Measurements from ENCODE around the gene GRK4.
"Not testable (repeated sequence)": the region's sequence is repeated elsewhere in the genome, so short reads cannot be mapped to it uniquely, and the experiment has no call there.

The GRK4 gene

DNA sequence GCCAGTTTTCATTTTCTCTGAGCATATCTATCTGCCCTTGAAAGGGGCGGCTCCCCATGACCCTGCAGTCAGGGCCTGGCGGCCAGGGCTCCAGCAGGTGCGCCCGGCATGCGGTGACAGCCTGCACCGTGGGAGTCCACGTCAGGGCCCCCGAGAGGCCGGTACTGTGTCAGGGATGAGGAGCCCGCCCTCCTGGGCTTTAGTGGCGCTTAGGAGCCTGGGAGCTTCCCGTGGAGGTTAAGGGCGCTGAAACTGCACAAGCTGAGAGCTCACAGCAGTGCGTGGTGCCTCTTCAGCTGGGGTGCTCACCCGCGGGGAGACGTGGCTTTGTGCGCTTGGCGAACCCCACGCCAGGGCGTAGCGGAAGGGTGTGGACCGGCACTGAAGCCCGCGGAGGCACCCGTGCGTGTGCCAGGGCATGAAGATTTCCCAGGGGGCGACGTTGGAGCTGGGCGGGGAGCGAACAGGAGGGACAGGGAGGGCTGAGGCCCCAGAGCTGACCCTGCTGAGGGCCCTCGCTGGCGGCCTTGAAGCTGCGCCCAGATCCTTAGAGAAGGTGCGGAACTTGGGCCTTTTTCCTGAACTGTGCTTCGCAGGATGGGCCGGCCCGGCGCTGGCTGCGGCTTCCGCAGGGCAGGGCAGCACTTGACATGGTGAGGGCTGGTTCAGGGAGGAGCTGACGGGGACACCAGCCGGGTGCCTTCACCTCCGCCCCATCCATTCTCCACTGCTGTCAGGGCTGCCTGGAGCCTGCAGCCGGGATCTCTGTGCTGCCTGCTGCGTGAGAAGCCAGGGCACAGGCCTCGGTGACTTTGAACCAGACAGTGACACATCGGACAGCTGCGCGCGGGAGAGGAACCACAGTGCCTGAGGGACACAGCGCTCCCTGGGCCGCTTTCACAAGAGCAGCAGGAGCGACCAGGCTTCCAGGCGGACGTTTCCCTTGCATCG is 78.1 kb downstream of the GRK4 start:
- no peak for DNase-seq (ENCODE audit: low read depth)

- no peak for DNase-seq (ENCODE audit: low read depth)
These were observed 78.9 kb downstream of the GRK4 start for GRCh38 chr4:3042226-3042625.

- DNase-seq (ENCODE audit: low read depth) = no peak
These were observed 80.1 kb downstream of the GRK4 start for GRCh38 chr4:3043282-3044020.

DNA sequence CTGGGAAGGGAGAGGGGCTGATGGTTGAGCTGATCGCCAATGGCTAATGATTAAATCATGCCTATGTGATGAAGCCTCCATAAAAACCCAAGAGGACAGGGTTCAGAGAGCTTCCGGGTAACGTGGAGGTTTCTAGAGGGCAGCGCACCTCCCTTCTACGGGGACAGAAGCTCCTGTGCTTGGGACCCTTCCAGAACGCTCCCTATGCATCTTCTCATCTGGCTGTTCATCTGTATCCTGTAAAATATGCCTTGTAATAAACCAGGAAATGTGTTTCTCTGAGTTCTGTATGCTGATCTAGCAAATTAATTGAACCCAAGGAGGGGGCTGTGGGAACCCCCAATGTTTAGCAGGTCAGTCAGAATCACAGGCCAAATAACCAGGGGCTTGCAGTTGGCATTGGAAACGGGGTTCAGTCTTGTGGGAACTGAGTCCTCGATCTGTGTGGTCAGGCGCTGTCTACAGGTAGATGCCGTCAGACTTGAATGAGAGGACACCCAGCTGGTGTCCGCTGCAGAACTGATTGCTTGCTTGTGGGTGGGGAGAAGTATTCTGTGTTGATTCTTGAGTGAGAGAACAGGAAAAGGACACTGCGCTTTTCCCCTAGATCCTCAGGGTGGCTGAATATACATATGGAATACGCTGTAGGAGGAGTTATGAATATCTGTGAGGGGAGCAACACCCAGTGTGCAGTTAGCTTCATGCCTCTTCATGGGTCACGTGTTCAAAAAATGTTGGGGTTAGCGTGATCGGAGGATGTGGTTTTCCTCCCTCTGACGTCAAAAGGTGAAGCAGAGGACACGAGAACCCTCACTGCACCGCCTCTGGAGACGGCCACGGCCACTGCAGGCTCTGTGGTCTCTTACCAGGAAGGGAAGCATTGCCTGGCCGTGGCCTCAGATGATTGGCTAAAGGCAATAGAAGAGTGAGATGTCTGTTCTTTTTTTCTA is 81.8 kb downstream of the GRK4 start:
- peak; percentile 23 for DNase-seq (ENCODE audit: low read depth)

- DNase-seq (ENCODE audit: low read depth) = no peak
These were observed 82.8 kb downstream of the GRK4 start for GRCh38 chr4:3046162-3046561.

GRCh38 chr4:3046623-3047022 is 83.3 kb downstream of the GRK4 start:
- no peak for DNase-seq (ENCODE audit: low read depth)

- DNase-seq (ENCODE audit: low read depth) = no peak
These were observed 84.3 kb downstream of the GRK4 start for GRCh38 chr4:3047464-3048286.

GRCh38 chr4:3051141-3051897 is 87.9 kb downstream of the GRK4 start:
- not testable (repeated sequence) for DNase-seq (ENCODE audit: low read depth)

GRCh38 chr4:3054169-3054759 is 90.9 kb downstream of the GRK4 start:
- DNase-seq (ENCODE audit: low read depth) = no peak

GRCh38 chr4:3059943-3060342 is 96.6 kb downstream of the GRK4 start:
- no peak for DNase-seq (ENCODE audit: low read depth)

- no peak for DNase-seq (ENCODE audit: low read depth)
These were observed 97.6 kb downstream of the GRK4 start for GRCh38 chr4:3060946-3061345.

- DNase-seq (ENCODE audit: low read depth) = no peak
These were observed 99.1 kb downstream of the GRK4 start for GRCh38 chr4:3062471-3062870.

- DNase-seq (ENCODE audit: low read depth) = no peak
These were observed 102.2 kb downstream of the GRK4 start for GRCh38 chr4:3065551-3065950.

DNA sequence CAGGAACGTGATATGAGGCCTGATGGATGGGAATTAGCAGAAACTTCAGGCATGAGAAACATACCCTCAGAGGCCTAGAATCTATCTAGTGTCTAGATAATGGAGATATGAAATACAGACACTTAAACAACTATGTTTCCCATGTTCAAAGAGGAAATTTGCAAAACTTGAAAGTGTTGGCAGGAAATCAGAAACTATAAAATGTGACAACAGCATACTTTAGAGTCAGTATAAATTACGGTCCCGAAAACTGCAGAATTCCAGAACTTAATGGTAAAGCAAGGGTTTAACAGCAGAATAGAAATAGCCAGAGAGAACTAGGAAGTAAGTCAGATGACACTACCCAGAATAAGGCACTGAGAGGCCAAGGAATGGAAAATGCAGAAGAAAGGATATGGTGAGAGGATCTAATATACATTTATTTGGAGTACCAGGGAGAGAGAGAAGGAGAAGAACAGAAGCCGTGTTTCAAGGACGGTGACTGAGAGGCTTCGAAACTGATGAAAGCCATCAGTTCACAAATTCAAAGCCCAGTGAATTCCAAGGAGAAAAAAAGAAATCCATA is 103.5 kb downstream of the GRK4 start:
- no peak for DNase-seq (ENCODE audit: low read depth)

- DNase-seq (ENCODE audit: low read depth) = no peak
These were observed 104.2 kb downstream of the GRK4 start for GRCh38 chr4:3067473-3068001.

DNA sequence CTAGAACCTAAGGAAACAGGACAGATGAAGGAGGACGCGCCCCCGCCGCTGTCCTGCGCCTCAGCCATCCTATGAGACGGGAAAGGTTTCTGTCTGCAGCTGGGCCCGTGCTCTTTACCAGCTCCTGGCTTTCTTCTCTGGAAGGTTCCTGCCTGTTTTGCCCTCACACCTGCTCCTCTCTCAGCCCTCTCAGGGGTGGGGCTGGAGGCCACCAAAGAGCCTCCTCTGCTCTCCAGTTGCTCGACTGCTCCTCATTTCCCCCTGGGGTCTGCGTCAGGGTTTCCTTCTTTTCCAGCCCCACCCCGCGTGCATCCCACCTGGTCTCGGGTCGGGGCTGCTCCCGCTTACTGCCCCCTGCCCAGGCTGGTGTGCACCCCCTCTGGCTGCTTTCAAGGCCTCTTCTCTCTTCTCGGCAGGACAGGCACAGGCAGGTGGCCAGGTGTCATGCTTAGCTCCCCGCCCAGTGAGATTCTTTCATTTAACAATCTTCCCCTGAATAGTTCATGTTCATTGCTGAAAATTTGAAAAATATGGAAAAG is 106.4 kb downstream of the GRK4 start:
- no peak for DNase-seq (ENCODE audit: low read depth)

- DNase-seq (ENCODE audit: low read depth) = no peak
These were observed 107.5 kb downstream of the GRK4 start for GRCh38 chr4:3070709-3071500.

GRCh38 chr4:3071811-3072210 is 108.4 kb downstream of the GRK4 start:
- DNase-seq (ENCODE audit: low read depth) = no peak
